ENCODE measurements around the gene AMOTL1. TPM values are rescaled to one million over a fixed set of nuclear protein-coding genes. Genes with fewer than 3 reads are reported as not detected.
A peak's percentile ranks its signal among the peaks of the same experiment; 100 is the strongest.

Gene AMOTL1
- total and polyA plus RNA-seq, 4 experiments from 2014 or later, result 0.06 to 0.09 (median 0.07) TPM; not detected in 1

- DNase-seq, result no peak
- Histone ChIP-seq H3K27ac (ENCODE audit: low read depth, low read length) (no peak overlapping the region), H3K27me3 (ENCODE audit: insufficient read depth, low read length) (no peaks in the 10 kb centered on the region), H3K36me3 (ENCODE audit: insufficient read depth, low read length) (no peaks in the 10 kb centered on the region), H3K4me1 (ENCODE audit: insufficient read depth, low read length) (no peaks in the 10 kb centered on the region), H3K9me3 (ENCODE audit: control insufficient read depth in 1 of 2, low read length in 2 of 2) (no peaks in the 10 kb centered on the region), H3K4me3 (ENCODE audit: low read length in 2 of 2) (no peak overlapping the region)
- Mint-ChIP-seq H3K27me3 (no peaks in the 10 kb centered on the region), H3K27ac (no peak overlapping the region), H3K4me3 (no peak overlapping the region), H3K9me3 (peaks cover 0 to 29% (median 21%) of the 10 kb centered on the region in 8 donors), H3K36me3 (peaks cover 0 to 4% of the 10 kb centered on the region in 2 donors), H3K4me1 (peaks cover 0 to 2% (median 0%) of the 10 kb centered on the region in 4 donors)
- CTCF ChIA-PET (ENCODE audit: partially characterized antibody), result interaction anchor here (1.6 to 1.8 kb wide), 2 partner anchors 11 to 12 kb away, joined by 3 to 7 read pairs; no protein-coding TSS in a partner anchor
- POLR2A ChIA-PET (ENCODE audit: partially characterized antibody), result no interaction called here
- intact Hi-C loops (cut with micrococcal nuclease), result no loop called here
These were observed 117.4 kb downstream of the AMOTL1 start for GRCh38 chr11:94885581-94885980.

- H3K27me3 Mint-ChIP-seq, result peaks cover 0 to 6% of the 10 kb centered on the region in 2 donors
- intact Hi-C loops (cut with micrococcal nuclease), result no loop called here
- Histone ChIP-seq H3K36me3 (ENCODE audit: insufficient read depth, low read length) (no peaks in the 10 kb centered on the region), H3K27me3 (ENCODE audit: insufficient read depth, low read length) (no peaks in the 10 kb centered on the region), H3K9me3 (ENCODE audit: control insufficient read depth in 1 of 2, low read length in 2 of 2) (peaks cover 0 to 1% of the 10 kb centered on the region in 2 donors), H3K4me3 (ENCODE audit: low read length in 2 of 2) (no peak overlapping the region), H3K4me1 (ENCODE audit: insufficient read depth, low read length) (no peaks in the 10 kb centered on the region), H3K27ac (ENCODE audit: low read depth, low read length) (no peak overlapping the region)
- no peak overlapping the region for H3K27ac Mint-ChIP-seq
- POLR2A ChIA-PET (ENCODE audit: partially characterized antibody), result no interaction called here
- H3K4me1 Mint-ChIP-seq, result peaks cover 0 to 2% (median 0%) of the 10 kb centered on the region in 4 donors
- no peak for DNase-seq
- CTCF ChIA-PET (ENCODE audit: partially characterized antibody), result no interaction called here
- H3K4me3 Mint-ChIP-seq, result no peak overlapping the region
- H3K36me3 Mint-ChIP-seq, result peaks cover 4 to 16% of the 10 kb centered on the region in 2 donors
- H3K9me3 Mint-ChIP-seq, result peaks cover 2 to 54% (median 45%) of the 10 kb centered on the region in 8 donors
These were observed 120.0 kb downstream of the AMOTL1 start for GRCh38 chr11:94888204-94888603.

GRCh38 chr11:94895451-94895850, 127.3 kb downstream of the AMOTL1 start:
- CTCF ChIA-PET (ENCODE audit: partially characterized antibody), result no interaction called here
- Histone ChIP-seq H3K36me3 (ENCODE audit: insufficient read depth, low read length) (no peaks in the 10 kb centered on the region), H3K27ac (ENCODE audit: low read depth, low read length) (no peak overlapping the region), H3K27me3 (ENCODE audit: insufficient read depth, low read length) (no peaks in the 10 kb centered on the region), H3K4me1 (ENCODE audit: insufficient read depth, low read length) (no peaks in the 10 kb centered on the region), H3K4me3 (ENCODE audit: low read length in 2 of 2) (no peak overlapping the region), H3K9me3 (ENCODE audit: control insufficient read depth in 1 of 2, low read length in 2 of 2) (peaks cover 0 to 7% of the 10 kb centered on the region in 2 donors)
- peaks cover 0 to 9% of the 10 kb centered on the region in 2 donors for H3K27me3 Mint-ChIP-seq
- peaks cover 4 to 11% of the 10 kb centered on the region in 2 donors for H3K36me3 Mint-ChIP-seq
- POLR2A ChIA-PET (ENCODE audit: partially characterized antibody), result no interaction called here
- no peak overlapping the region for H3K4me3 Mint-ChIP-seq
- H3K4me1 Mint-ChIP-seq, result no peaks in the 10 kb centered on the region
- no peak for DNase-seq
- intact Hi-C loops (cut with micrococcal nuclease), result loop anchor here (10.0 kb wide), 1 partner anchor 1001 kb away; no protein-coding TSS in a partner anchor
- H3K9me3 Mint-ChIP-seq, result peaks cover 2 to 44% (median 35%) of the 10 kb centered on the region in 8 donors
- H3K27ac Mint-ChIP-seq, result no peak overlapping the region

GRCh38 chr11:94895971-94896370, 127.8 kb downstream of the AMOTL1 start:
- Mint-ChIP-seq H3K4me1 (no peaks in the 10 kb centered on the region), H3K9me3 (peaks cover 2 to 39% (median 30%) of the 10 kb centered on the region in 8 donors), H3K27me3 (peaks cover 1 to 9% of the 10 kb centered on the region in 2 donors), H3K4me3 (no peak overlapping the region), H3K36me3 (peaks cover 4 to 11% of the 10 kb centered on the region in 2 donors), H3K27ac (no peak overlapping the region)
- no peaks in the 10 kb centered on the region for H3K36me3 ChIP-seq (ENCODE audit: insufficient read depth, low read length)
- no peak for DNase-seq
- peaks cover 0 to 7% of the 10 kb centered on the region in 2 donors for H3K9me3 ChIP-seq (ENCODE audit: control insufficient read depth in 1 of 2, low read length in 2 of 2)
- H3K27ac ChIP-seq (ENCODE audit: low read depth, low read length), result no peak overlapping the region
- intact Hi-C loops (cut with micrococcal nuclease), result loop anchor here (10.0 kb wide), 1 partner anchor 1001 kb away; no protein-coding TSS in a partner anchor
- CTCF ChIA-PET (ENCODE audit: partially characterized antibody), result interaction anchor here (0.9 kb wide), 1 partner anchor 11 kb away, joined by 3 read pairs; no protein-coding TSS in a partner anchor
- H3K27me3 ChIP-seq (ENCODE audit: insufficient read depth, low read length), result no peaks in the 10 kb centered on the region
- no peaks in the 10 kb centered on the region for H3K4me1 ChIP-seq (ENCODE audit: insufficient read depth, low read length)
- H3K4me3 ChIP-seq (ENCODE audit: low read length in 2 of 2), result no peak overlapping the region
- POLR2A ChIA-PET (ENCODE audit: partially characterized antibody), result no interaction called here

GRCh38 chr11:94897330-94897768, 129.2 kb downstream of the AMOTL1 start:
- no peak overlapping the region for H3K4me3 Mint-ChIP-seq
- H3K4me3 ChIP-seq (ENCODE audit: low read length in 2 of 2), result no peak overlapping the region
- H3K36me3 Mint-ChIP-seq, result peaks cover 2 to 13% of the 10 kb centered on the region in 2 donors
- no peaks in the 10 kb centered on the region for H3K4me1 ChIP-seq (ENCODE audit: insufficient read depth, low read length)
- no peaks in the 10 kb centered on the region for H3K36me3 ChIP-seq (ENCODE audit: insufficient read depth, low read length)
- no peaks in the 10 kb centered on the region for H3K4me1 Mint-ChIP-seq
- no peaks in the 10 kb centered on the region for H3K27me3 ChIP-seq (ENCODE audit: insufficient read depth, low read length)
- ChIA-PET CTCF (ENCODE audit: partially characterized antibody) (interaction anchor here (0.6 to 1.9 kb wide), 19 partner anchors 9 to 1002 kb away, joined by 3 to 7 read pairs (median 3); no protein-coding TSS in a partner anchor), POLR2A (ENCODE audit: partially characterized antibody) (no interaction called here)
- intact Hi-C loops (cut with micrococcal nuclease), result loop anchor here (1.0 to 10.0 kb wide), 2 partner anchors 111 to 1003 kb away; no protein-coding TSS in a partner anchor
- H3K27ac Mint-ChIP-seq, result no peak overlapping the region
- H3K27ac ChIP-seq (ENCODE audit: low read depth, low read length), result no peak overlapping the region
- peaks cover 0 to 7% of the 10 kb centered on the region in 2 donors for H3K9me3 ChIP-seq (ENCODE audit: control insufficient read depth in 1 of 2, low read length in 2 of 2)
- H3K9me3 Mint-ChIP-seq, result peaks cover 0 to 29% (median 21%) of the 10 kb centered on the region in 8 donors
- DNase-seq, result peak in 4 of 5 donors; percentile 12 to 17 (median 16)
- H3K27me3 Mint-ChIP-seq, result peaks cover 1 to 7% of the 10 kb centered on the region in 2 donors

GRCh38 chr11:94907226-94907625, 139.1 kb downstream of the AMOTL1 start:
- no peak overlapping the region for H3K4me3 Mint-ChIP-seq
- H3K36me3 Mint-ChIP-seq, result peaks cover 2 to 22% of the 10 kb centered on the region in 2 donors
- H3K27me3 Mint-ChIP-seq, result no peaks in the 10 kb centered on the region
- no peaks in the 10 kb centered on the region for H3K27me3 ChIP-seq (ENCODE audit: insufficient read depth, low read length)
- no peaks in the 10 kb centered on the region for H3K9me3 ChIP-seq (ENCODE audit: control insufficient read depth in 1 of 2, low read length in 2 of 2)
- no peaks in the 10 kb centered on the region for H3K4me1 ChIP-seq (ENCODE audit: insufficient read depth, low read length)
- intact Hi-C loops (cut with micrococcal nuclease), result no loop called here
- H3K27ac ChIP-seq (ENCODE audit: low read depth, low read length), result no peak overlapping the region
- ChIA-PET POLR2A (ENCODE audit: partially characterized antibody) (no interaction called here), CTCF (ENCODE audit: partially characterized antibody) (interaction anchor here (1.4 kb wide), 1 partner anchor 10 kb away, joined by 4 read pairs; no protein-coding TSS in a partner anchor)
- no peak overlapping the region for H3K4me3 ChIP-seq (ENCODE audit: low read length in 2 of 2)
- no peaks in the 10 kb centered on the region for H3K36me3 ChIP-seq (ENCODE audit: insufficient read depth, low read length)
- no peak for DNase-seq
- H3K9me3 Mint-ChIP-seq, result peaks cover 0 to 32% (median 12%) of the 10 kb centered on the region in 8 donors
- H3K4me1 Mint-ChIP-seq, result no peaks in the 10 kb centered on the region
- no peak overlapping the region for H3K27ac Mint-ChIP-seq

- Mint-ChIP-seq H3K36me3 (peaks cover 2 to 23% of the 10 kb centered on the region in 2 donors), H3K4me1 (peaks cover 0 to 1% (median 0%) of the 10 kb centered on the region in 4 donors)
- CTCF ChIA-PET (ENCODE audit: partially characterized antibody), result interaction anchor here (2.0 kb wide), 1 partner anchor 12 kb away, joined by 7 read pairs; no protein-coding TSS in a partner anchor
These were observed 141.2 kb downstream of the AMOTL1 start for GRCh38 chr11:94909371-94909820.

More at GRCh38 chr11:94909371-94909820, 141.2 kb downstream of the AMOTL1 start:
- intact Hi-C loops (cut with micrococcal nuclease), result no loop called here
- no peaks in the 10 kb centered on the region for H3K36me3 ChIP-seq (ENCODE audit: insufficient read depth, low read length)
- no peak overlapping the region for H3K27ac Mint-ChIP-seq
- no peak overlapping the region for H3K27ac ChIP-seq (ENCODE audit: low read depth, low read length)
- POLR2A ChIA-PET (ENCODE audit: partially characterized antibody), result no interaction called here
- DNase-seq, result no peak
- no peaks in the 10 kb centered on the region for H3K4me1 ChIP-seq (ENCODE audit: insufficient read depth, low read length)
- no peak overlapping the region for H3K4me3 Mint-ChIP-seq
- no peaks in the 10 kb centered on the region for H3K27me3 Mint-ChIP-seq
- H3K9me3 ChIP-seq (ENCODE audit: control insufficient read depth in 1 of 2, low read length in 2 of 2), result no peaks in the 10 kb centered on the region
- H3K9me3 Mint-ChIP-seq, result peaks cover 0 to 23% (median 10%) of the 10 kb centered on the region in 8 donors
- no peaks in the 10 kb centered on the region for H3K27me3 ChIP-seq (ENCODE audit: insufficient read depth, low read length)
- no peak overlapping the region for H3K4me3 ChIP-seq (ENCODE audit: low read length in 2 of 2)

Measured in CD4-positive, alpha-beta memory T cell (primary cell).